ENCODE data around the gene TDRD7.
A peak's percentile ranks its signal among the peaks of the same experiment; 100 is the strongest.

Gene TDRD7

DNA sequence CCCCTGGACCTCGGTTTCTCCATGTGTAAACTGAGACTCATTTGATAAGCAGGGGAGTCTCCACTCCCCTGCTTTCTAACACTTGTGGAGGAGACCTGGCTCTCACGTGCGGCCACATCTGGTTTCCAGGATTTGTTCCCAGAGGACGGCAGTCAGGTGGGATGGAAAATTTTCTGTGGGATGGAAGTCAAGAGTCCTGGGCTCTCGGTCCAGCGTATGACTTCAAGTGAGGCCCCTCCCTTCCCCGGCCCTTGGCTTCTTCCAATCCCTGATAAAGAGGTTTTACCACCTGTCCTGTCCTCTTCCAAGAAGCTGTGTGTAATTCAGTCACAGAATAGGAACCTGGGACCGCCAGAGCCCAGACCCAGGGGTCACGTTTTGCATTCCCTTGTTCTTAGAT is 124.6 kb downstream of the TDRD7 start:
- no peak for TF ChIP-seq POLR2A (IDR thresholded peaks at IDR 0.05; ENCODE audit: low read length)
- no peak for TF ChIP-seq GATA1 (IDR thresholded peaks at IDR 0.05; ENCODE audit: low read depth, low read length)
- DNase-seq = no peak

DNA sequence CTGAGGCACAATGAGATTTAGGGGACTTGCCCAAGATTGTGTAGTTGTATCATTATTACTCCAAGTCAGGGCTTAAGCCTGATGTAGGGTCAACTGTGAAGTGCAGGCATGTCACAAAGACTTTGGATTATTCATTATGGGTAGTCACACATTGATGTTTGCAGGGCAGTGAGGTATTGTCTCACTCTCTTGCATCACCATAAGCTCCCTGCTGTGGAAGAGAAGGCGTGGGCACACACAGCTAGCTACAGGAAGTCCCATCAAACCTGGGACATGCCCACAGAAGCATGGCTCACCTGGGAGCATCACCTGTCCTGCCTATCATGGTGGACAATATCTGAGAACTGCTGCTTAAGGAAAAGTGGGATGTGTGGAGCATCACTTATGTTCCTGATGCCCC is 131.7 kb downstream of the TDRD7 start:
- TF ChIP-seq GATA1 (IDR thresholded peaks at IDR 0.05; ENCODE audit: low read depth, low read length) (no peak), POLR2A (IDR thresholded peaks at IDR 0.05; ENCODE audit: low read length) (no peak)
- DNase-seq = peak in 1 of 2 experiments; percentile 22

DNA sequence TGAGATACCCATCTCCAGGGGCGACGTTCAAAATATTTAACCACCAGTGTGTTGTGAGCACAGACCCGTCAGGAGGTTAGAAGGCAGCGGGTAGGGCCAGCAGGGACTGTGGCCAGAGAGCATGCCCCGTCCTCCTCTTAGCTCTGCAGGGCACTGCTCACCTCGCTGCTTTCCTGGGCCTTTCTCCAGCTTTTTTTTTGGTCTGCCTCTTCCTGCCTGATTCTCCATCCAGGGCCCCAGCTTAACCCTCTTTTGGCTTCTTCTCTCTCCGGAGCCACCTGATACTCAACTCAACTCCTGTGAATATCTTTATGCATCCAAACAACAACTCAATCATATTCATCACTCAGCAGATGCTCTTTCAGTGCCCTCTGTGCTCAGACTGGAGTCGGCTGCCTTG is 133.6 kb downstream of the TDRD7 start:
- no peak for TF ChIP-seq GATA1 (IDR thresholded peaks at IDR 0.05; ENCODE audit: low read depth, low read length)
- TF ChIP-seq POLR2A (IDR thresholded peaks at IDR 0.05; ENCODE audit: low read length) = no peak

More for the DNA sequence above, 133.6 kb downstream of the TDRD7 start:
- DNase-seq = no peak

All from erythroblast (primary cell).